ENCODE data around the gene NAT9. TPM values are rescaled to one million over a fixed set of nuclear protein-coding genes. Genes with fewer than 3 reads are reported as not detected.

The NAT9 gene
- total and polyA plus RNA-seq, 2 experiments from 2014 or later, result 37.3 to 37.5 TPM

DNA sequence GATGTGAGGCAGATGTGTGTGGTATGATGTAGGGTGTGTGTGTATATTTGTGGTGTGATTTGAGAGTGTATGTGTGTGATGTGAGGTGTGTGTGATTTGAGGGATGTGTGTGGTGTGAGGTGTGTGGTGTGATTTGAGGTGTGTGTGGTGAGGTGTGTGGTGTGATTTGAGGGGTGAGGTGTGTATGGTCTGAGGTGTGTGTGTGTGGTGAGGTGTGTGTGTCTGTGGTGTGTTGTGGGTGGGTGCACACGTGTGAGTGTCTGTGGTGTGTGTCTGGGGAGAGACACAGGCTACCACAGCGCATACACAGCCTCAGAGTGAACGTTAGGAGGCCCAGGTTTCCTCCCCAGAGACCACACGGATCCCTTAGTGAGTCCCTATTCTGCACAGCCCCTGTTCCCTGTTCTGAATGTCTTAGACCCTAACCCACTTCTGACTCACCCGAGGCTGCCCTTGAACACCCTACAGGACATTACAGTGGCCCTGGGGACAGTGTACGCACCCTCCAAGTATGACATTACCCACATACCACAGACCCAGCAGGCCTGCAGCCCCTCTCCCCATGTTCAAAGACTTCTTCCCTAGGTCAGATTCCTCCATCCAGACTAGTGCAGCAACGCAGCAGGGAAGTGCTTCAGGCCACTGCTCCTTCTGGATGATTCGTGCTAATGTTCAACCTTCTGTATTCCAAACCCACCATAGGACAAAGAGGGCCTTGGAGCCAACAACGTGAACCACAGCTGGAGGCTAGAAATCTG, 42.6 kb downstream of the NAT9 start:
- peaks cover 11% of the 10 kb centered on the region; the same call in 1 of the 2 replicates for H3K27me3 ChIP-seq (ENCODE audit: insufficient read depth)
- H3K36me3 Mint-ChIP-seq (ENCODE audit: low read depth), result no peaks in the 10 kb centered on the region

More for the DNA sequence above, 42.6 kb downstream of the NAT9 start:
- Mint-ChIP-seq H3K27me3 (ENCODE audit: insufficient read depth, low read depth, poor library complexity) (peaks cover 19% of the 10 kb centered on the region), H3K27ac (no peak overlapping the region), H3K4me1 (peaks cover 17% of the 10 kb centered on the region), H3K9me3 (no peaks in the 10 kb centered on the region), H3K4me3 (no peak overlapping the region)
- H2AFZ ChIP-seq, result no peak overlapping the region
- no peak overlapping the region for H3K4me3 ChIP-seq
- no peak overlapping the region for H3K4me2 ChIP-seq
- H3K4me1 ChIP-seq (ENCODE audit: insufficient read depth), result peaks cover 12% of the 10 kb centered on the region
- no peak for TF ChIP-seq CREB1 (CRISPR knock-in tag; IDR thresholded peaks at IDR 0.05; ENCODE audit: low read depth)
- TF ChIP-seq, protein P1, sequence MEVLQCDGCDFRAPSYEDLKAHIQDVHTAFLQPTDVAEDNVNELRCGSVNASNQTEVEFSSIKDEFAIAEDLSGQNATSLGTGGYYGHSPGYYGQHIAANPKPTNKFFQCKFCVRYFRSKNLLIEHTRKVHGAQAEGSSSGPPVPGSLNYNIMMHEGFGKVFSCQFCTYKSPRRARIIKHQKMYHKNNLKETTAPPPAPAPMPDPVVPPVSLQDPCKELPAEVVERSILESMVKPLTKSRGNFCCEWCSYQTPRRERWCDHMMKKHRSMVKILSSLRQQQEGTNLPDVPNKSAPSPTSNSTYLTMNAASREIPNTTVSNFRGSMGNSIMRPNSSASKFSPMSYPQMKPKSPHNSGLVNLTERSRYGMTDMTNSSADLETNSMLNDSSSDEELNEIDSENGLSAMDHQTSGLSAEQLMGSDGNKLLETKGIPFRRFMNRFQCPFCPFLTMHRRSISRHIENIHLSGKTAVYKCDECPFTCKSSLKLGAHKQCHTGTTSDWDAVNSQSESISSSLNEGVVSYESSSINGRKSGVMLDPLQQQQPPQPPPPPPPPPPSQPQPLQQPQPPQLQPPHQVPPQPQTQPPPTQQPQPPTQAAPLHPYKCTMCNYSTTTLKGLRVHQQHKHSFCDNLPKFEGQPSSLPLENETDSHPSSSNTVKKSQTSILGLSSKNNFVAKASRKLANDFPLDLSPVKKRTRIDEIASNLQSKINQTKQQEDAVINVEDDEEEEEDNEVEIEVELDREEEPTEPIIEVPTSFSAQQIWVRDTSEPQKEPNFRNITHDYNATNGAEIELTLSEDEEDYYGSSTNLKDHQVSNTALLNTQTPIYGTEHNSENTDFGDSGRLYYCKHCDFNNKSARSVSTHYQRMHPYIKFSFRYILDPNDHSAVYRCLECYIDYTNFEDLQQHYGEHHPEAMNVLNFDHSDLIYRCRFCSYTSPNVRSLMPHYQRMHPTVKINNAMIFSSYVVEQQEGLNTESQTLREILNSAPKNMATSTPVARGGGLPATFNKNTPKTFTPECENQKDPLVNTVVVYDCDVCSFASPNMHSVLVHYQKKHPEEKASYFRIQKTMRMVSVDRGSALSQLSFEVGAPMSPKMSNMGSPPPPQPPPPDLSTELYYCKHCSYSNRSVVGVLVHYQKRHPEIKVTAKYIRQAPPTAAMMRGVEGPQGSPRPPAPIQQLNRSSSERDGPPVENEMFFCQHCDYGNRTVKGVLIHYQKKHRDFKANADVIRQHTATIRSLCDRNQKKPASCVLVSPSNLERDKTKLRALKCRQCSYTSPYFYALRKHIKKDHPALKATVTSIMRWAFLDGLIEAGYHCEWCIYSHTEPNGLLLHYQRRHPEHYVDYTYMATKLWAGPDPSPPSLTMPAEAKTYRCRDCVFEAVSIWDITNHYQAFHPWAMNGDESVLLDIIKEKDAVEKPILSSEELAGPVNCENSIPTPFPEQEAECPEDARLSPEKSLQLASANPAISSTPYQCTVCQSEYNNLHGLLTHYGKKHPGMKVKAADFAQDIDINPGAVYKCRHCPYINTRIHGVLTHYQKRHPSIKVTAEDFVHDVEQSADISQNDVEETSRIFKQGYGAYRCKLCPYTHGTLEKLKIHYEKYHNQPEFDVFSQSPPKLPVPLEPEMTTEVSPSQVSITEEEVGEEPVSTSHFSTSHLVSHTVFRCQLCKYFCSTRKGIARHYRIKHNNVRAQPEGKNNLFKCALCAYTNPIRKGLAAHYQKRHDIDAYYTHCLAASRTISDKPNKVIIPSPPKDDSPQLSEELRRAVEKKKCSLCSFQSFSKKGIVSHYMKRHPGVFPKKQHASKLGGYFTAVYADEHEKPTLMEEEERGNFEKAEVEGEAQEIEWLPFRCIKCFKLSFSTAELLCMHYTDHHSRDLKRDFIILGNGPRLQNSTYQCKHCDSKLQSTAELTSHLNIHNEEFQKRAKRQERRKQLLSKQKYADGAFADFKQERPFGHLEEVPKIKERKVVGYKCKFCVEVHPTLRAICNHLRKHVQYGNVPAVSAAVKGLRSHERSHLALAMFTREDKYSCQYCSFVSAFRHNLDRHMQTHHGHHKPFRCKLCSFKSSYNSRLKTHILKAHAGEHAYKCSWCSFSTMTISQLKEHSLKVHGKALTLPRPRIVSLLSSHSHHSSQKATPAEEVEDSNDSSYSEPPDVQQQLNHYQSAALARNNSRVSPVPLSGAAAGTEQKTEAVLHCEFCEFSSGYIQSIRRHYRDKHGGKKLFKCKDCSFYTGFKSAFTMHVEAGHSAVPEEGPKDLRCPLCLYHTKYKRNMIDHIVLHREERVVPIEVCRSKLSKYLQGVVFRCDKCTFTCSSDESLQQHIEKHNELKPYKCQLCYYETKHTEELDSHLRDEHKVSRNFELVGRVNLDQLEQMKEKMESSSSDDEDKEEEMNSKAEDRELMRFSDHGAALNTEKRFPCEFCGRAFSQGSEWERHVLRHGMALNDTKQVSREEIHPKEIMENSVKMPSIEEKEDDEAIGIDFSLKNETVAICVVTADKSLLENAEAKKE (CRISPR knock-in tag; IDR thresholded peaks at IDR 0.05), result no peak
- TF ChIP-seq POLR2AphosphoS5 (IDR thresholded peaks at IDR 0.05; ENCODE audit: low read depth), result no peak
- TF ChIP-seq ZNF331 (CRISPR knock-in tag; IDR thresholded peaks at IDR 0.05; ENCODE audit: low read depth), result no peak
- TF ChIP-seq, protein P2, sequence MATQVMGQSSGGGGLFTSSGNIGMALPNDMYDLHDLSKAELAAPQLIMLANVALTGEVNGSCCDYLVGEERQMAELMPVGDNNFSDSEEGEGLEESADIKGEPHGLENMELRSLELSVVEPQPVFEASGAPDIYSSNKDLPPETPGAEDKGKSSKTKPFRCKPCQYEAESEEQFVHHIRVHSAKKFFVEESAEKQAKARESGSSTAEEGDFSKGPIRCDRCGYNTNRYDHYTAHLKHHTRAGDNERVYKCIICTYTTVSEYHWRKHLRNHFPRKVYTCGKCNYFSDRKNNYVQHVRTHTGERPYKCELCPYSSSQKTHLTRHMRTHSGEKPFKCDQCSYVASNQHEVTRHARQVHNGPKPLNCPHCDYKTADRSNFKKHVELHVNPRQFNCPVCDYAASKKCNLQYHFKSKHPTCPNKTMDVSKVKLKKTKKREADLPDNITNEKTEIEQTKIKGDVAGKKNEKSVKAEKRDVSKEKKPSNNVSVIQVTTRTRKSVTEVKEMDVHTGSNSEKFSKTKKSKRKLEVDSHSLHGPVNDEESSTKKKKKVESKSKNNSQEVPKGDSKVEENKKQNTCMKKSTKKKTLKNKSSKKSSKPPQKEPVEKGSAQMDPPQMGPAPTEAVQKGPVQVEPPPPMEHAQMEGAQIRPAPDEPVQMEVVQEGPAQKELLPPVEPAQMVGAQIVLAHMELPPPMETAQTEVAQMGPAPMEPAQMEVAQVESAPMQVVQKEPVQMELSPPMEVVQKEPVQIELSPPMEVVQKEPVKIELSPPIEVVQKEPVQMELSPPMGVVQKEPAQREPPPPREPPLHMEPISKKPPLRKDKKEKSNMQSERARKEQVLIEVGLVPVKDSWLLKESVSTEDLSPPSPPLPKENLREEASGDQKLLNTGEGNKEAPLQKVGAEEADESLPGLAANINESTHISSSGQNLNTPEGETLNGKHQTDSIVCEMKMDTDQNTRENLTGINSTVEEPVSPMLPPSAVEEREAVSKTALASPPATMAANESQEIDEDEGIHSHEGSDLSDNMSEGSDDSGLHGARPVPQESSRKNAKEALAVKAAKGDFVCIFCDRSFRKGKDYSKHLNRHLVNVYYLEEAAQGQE (IDR thresholded peaks at IDR 0.05; ENCODE audit: unreplicated experiment), result no peak
- TF ChIP-seq EZH2phosphoT487 (IDR thresholded peaks at IDR 0.05; ENCODE audit: unreplicated experiment), result no peak
- no peak for TF ChIP-seq STAT1 (IDR thresholded peaks at IDR 0.05; ENCODE audit: unreplicated experiment)
- TF ChIP-seq, protein P3, sequence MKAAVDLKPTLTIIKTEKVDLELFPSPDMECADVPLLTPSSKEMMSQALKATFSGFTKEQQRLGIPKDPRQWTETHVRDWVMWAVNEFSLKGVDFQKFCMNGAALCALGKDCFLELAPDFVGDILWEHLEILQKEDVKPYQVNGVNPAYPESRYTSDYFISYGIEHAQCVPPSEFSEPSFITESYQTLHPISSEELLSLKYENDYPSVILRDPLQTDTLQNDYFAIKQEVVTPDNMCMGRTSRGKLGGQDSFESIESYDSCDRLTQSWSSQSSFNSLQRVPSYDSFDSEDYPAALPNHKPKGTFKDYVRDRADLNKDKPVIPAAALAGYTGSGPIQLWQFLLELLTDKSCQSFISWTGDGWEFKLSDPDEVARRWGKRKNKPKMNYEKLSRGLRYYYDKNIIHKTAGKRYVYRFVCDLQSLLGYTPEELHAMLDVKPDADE (IDR thresholded peaks at IDR 0.05), result no peak
- TF ChIP-seq EZH2 (IDR thresholded peaks at IDR 0.05; ENCODE audit: low read depth, unreplicated experiment), result no peak
- TF ChIP-seq ZNF114 (CRISPR knock-in tag; IDR thresholded peaks at IDR 0.05), result no peak
- no peak for TF ChIP-seq NANOG (IDR thresholded peaks at IDR 0.05; ENCODE audit: borderline replicate concordance)
- no peak for TF ChIP-seq JUNB (IDR thresholded peaks at IDR 0.05; ENCODE audit: unreplicated experiment)
- H3K79me2 ChIP-seq (replicated peaks; ENCODE audit: insufficient read depth), result no peaks in the 10 kb centered on the region
- H4K20me1 ChIP-seq (replicated peaks; ENCODE audit: insufficient read depth), result no peaks in the 10 kb centered on the region
- peaks cover 17% of the 10 kb centered on the region for H3F3A ChIP-seq (replicated peaks; ENCODE audit: low read depth)
- no peak for DNase-seq (ENCODE audit: low spot score)
- no peaks in the 10 kb centered on the region for H3K36me3 ChIP-seq (ENCODE audit: insufficient read depth)
- ATAC-seq, result no peak
- H3K9me2 ChIP-seq (ENCODE audit: insufficient read depth), result no peaks in the 10 kb centered on the region
- H3K27ac ChIP-seq (ENCODE audit: low read depth), result no peak overlapping the region
